Stimulated activated CD8-positive, alpha-beta memory T cell treated with anti-CD3 and anti-CD28 coated beads, Interleukin-12 subunit alpha, Interleukin-12 subunit beta, amount 100 ng/mL, for 24 hours (primary cell): ENCODE measurements around the gene C7orf57.
"Not testable (repeated sequence)": the region's sequence is repeated elsewhere in the genome, so short reads cannot be mapped to it uniquely, and the experiment has no call there.

ENCODE experiments used
- DNase-seq: peaks from one replicate; pipeline ENCODE4 v3.0.0-alpha.2; 2020; ENCODE audit errors: extremely low read depth

Gene C7orf57

DNA sequence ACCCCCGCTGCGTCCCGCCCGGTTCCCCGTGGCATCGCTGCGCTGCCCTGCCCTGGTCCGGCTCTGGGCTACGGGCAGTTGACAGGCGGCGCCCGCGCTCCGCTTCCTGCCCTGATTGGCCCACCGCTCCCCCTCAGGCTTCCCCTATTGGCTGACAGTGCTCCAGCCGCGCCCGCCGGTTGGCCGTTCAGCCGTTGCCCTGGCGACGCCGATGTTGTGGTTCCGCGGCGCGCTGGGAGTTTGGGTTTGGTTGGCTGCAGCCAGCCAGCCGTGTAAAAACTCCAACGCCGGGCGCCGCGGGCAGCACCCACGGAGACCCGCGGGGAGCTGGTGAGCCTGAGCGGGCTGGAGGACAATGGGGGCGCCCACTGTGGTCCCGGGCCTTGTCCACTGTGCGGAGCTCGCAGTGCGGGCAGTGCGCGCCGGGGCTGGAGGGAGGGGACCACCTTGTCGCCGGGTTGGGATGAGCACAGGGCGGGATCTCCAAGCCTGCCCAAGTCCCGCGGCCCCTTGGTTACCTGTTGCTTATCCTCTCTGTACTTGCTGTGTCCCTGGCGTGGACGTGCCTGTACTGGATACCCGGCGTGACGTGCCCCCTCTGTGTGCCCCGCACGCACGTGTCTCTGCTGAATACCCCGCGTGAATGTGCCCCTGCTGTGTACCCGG, at the start of gene C7orf57:
TSS of gene C7orf57 (plus strand) at position 243 of the 666 bp plus-strand sequence. CDS start 766 bp downstream, outside the sequence.
- peak; percentile 67 for DNase-seq

DNA sequence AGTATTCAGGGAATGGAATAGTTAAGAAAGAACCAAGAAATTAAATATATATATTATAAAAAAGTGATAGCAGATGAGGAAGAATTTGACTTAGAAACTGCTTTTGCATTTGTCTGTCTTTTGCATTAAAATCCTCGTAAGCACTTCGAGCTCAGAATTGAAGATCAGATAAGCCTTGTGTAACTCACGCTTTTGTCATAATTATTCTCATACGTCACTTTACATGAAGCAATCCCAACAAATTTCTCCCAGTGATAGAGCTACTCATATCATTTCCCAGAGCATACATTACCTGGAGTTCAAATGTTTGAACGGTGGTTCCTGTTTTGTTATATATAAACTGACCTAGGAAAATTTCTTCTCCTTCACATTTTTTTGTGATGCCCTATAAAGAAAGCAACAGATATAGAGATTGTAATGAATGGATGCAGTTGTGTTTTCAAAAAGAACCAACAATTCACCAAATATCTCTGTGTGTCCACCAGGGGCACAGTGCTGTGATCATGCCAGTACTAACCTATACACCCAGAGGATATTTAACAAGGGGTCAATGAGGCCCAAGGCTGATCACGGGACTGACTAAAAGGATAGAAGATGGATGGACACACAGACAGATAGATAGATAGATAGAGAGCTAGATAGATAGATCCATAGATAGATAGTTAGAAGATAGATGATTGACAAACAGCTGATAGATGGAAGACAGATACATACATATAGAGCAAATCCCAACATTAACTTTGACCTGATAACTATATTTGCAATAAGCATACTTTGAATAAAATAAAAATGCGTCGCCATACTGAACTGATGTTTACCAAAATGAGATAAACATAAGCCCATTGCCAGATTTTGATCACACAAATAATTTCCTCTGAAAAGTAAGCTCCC, 46.6 kb upstream of the C7orf57 start:
- no peak for DNase-seq

DNA sequence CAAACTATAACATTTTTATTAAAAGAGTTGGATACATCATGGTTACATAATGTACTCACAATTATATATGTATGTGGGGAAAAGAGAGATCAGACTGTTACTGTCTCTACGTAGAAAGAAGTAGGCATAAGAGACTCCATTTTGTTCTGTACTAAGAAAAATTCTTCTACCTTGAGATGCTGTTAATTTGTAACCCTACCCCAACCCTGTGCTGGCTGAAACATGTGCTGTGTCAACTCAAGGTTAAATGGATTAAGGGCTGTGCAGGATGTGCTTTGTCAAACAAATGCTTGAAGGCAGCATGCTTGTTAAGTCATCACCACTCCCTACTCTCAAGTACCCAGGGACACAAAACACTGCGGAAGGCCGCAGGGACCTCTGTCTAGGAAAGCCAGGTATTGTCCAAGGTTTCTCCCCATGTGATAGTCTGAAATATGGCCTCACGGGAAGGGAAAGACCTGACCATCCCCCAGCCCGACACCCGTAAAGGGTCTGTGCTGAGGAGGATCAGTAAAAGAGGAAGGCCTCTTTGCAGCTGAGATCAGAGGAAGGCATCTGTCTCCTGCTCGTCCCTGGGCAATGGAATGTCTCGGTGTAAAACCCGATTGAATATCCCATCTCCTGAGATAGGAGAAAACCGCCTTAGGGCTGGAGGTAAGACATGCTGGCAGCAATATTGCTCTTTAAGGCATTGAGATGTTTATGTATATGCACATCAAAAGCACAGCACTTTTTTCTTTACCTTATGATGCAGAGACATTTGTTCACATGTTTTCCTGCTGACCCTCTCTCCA, 45.5 kb upstream of the C7orf57 start:
- DNase-seq, result not testable (repeated sequence)

DNA sequence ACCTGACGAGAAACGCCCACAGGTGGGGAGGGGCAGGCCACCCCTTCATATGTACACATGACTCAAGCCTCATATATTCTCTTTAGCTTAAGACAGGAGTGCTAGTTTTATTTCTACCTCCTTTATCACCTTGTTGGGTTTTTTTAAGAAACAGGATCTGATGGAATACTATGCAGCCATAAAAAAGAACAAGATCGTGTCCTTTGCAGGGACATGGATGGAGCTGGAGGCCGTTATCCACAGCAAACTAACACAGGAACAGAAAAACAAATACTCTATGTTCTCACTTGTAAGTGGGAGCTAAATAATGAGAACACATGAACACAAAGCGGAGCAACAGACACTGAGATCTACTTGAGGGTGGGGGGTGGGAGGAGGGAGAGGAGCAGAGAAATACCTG, 44.8 kb upstream of the C7orf57 start:
- DNase-seq, result no peak

DNA sequence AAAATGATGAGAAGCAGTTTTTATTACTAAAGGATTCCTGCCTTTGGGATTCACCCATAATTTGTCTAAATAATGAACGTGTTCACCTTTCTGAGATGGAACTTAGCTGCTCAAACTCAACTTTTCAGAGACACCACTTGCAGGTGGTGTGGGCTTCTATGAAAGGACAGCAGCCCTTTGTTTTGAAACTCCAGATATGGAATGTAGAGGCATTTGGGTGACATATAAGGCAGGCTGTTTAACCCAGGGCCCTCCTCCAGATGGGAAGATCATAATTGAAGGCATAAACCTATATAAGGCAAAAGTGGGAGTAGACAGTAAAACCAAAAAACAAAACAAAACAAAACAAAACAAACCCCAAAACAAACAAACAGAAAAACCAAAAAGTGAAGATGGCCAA, 44.1 kb upstream of the C7orf57 start:
- no peak for DNase-seq

DNA sequence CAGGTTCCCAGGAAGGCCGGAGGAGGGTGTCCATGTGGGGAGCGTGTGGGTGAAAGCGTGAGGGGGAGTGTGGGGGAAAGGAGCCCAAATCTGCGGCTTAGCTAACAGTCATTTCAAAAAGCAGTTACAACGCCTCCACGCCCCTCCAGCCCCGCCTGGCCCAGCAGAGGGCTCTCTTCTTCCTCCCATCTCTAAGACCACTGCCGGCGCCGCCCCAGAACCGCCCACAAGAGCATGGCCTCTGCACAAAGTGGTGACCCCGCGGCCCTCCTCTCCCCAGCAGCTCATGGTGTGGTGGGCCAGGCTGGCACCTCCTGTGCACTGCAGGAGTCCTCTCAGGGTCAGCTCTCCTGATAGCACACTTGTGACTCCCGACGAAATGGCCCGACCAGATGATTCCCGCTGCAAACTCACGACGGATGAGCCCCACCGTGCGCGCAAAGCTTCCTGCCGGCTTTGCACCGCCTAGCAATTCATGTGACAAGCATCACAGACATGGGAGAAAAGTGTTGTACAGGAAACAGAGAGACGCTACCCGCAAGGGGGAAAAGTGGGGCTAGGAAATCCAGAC, 43.5 kb upstream of the C7orf57 start:
- peak; percentile 73 for DNase-seq

DNA sequence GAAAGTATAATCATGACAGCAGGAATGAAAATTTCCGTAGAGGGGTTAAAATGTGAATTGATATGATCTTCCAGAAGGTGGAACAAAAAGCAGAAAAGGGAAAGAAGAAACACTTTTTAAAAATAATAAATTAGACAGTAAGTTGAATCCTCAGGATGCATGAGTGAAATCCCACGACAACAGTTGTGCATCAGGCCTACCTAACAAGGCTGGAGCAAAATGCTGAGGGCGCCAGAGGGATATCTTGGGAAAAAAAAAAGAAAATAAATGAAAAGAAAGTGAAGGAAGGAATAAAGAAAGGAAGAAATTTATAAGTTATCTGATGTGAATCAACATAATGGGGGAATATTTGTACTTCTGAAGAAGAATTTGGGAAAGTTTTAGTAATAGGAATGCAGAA, 42.9 kb upstream of the C7orf57 start:
- DNase-seq, result no peak

DNA sequence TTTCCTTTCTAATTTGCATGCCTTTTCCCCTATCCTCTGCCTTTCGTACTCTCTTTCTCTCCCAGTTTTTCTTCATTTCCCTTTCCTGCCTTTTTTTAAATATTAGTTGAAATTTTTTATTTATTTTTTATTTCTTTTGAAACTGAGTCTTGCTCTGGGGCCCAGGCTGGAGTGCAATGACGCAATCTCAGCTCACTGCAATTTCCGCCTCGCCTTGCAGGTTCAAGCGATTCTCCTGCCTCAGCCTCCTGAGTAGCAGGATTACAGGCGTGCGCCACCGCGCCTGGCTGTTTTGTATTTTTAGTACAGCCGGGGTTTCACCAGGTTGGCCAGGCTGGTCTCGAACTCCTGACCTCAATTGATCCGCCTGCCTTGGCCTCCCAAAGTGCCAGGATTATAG, 35.9 kb upstream of the C7orf57 start:
- no peak for DNase-seq

DNA sequence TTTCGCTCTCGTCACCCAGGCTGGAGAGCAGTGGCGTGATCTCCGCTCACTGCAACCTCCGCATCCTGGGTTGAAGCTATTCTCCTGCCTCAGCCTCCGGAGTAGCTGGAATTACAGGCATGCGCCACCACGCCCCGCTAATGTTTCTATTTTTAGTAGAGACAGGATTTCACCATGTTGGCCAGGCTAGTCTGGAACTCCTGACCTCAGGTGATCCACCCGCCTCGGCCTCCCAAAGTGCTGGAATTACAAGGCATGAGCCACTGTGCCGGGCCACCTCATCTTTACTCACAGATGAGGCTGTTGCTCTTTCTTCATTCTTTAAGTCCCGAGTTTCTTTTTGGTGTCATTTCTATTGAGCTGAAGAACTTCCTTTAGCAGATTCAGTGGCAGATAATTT, 35.2 kb upstream of the C7orf57 start:
- DNase-seq, result not testable (repeated sequence)

DNA sequence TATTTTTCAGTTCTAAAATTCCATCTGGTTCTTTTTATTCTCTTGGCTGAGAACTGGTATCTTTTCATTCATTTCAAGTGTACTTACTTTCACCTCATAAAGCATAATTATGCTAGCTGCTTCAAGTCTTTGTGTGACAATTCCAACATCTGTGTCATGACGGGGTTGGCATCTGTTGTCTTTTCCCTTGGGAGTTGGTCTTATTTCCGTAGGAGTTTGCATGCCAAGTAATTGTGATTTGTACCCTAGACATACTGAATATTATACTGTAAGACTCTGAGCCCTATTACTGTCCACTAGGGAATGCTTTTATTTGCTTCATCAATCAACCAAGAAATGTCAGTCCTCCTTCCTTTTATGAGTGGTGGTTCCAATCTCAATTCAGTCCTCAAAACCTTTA, 31.3 kb upstream of the C7orf57 start:
- no peak for DNase-seq

DNA sequence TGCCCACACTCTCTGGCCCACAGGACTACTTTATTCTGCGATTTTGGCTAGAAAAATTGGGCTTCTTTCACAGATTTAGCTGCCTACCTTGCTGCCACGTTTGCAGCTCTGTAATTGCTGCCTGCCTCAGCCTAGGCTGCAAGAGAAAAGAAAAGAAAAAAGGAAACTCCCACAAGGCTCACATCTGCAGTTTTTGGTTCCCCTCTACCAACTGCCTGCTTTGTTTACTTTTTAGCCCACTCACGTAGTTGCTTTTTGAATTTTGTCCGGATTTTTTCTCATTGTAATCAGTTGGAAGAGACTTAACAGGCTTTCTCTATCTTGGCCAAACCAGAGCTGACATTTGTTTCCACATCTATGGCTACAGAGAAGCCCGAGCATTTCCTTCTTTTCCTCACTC, 30.7 kb upstream of the C7orf57 start:
- DNase-seq, result no peak

DNA sequence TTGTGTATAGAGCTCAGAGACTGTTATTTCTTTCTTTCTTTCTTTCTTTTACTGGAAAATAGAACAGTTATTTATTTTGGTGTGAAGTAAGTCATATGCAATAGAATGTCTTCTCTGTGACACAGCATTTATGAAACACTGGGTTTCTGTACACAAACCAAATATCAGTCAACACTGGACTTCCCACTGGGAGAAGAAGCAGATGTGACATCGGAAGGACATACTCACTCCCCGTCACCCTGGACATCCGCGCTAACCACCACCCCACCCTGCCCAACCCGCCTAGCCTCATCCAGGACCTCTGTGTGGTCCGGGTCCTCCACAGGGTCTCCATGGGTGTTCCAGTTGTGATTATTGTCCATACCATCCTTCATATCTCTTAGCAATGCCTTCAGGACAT, 28.5 kb upstream of the C7orf57 start:
- DNase-seq, result no peak

DNA sequence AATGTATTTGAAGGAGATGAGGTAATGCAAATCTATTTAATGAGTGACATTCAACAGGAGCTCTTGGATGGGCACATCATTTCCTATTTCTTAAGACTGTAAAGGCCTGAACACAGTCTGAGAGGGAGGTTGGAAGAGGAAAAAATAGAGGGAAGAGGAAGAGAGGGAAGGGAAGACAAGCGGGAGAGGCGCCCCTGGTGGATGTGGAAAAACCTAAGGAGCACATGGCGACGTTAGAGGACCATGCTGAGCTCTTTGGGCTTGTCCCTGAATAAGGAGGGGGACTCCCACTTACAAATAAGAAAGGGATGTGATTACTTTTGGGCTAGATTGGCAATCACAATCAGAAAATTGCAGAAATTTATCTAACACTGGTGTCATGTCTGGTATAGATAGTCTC, 26.1 kb upstream of the C7orf57 start:
- no peak for DNase-seq

DNA sequence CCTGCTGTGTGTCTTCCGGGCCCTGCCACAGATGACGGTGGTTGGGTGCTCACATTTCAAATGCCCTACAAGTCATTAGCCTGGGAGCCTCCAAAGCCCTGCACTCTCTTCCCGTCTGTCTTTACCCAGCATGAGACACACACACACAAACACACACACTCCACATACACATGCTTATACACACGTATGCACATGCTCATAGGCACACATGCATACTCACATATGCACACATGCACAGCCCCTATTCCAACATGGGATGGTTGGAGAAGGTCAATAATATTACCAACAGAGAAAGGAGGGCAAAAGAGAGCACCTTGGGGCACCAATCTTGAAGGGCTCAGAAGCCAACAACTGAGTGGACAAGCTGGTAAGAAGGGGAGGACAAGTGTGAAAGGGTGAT, 25.4 kb upstream of the C7orf57 start:
- DNase-seq, result no peak

DNA sequence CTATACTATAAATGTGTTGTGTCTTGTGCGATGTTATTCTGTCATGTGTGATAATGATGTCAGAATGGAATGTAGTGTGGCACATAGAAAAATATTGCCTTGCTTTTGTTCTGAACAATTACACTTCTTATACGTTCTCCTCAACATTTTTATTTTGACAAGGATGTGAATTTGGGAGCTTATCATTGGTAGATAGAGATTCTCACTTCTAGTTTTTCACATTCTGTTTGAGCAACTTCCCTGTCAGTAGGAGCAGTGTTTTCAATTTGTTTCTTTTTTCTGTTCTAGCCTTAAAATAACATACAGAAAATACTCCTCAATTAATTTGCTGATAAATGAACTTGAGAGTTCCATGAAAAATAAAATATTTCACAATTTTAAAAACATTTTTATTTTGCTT, 24.0 kb upstream of the C7orf57 start:
- DNase-seq, result no peak

DNA sequence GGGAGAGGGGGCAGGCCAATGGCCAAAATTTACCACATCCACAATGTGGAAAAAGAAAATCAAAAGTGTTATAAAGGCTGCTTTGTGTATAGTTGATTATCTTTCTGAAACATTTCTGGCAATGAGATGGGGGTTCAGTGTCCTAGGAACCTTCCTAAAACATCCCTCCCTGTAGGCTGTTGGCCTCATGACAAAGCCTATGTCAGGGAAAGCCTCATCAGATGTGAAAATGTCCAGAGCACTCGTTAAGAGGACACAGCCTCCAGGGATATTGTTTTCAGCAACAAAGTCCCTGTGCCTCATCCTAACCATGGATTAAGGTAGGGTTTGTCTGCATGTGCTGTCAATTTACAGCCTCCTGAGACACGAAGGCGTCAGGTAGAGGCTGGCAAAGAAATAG, 23.4 kb upstream of the C7orf57 start:
- DNase-seq, result no peak

DNA sequence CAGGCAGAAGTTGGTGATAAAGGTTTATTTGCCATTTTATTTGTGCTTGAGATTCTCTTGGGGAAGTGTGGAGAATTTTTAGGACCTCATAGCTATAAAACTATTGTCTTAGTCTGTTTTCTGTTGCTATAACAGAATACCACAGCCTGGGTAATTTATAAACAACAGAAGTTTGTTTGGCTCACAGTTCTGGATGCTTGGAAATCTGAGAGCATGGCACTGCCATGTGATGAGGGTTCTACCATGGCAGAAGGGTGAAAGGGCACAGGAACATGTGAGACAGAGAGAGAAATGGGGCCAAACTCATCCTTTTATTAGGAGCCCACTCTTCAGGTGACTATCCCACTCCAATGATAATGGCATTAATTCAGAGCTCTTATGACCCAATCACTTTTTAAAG, 18.7 kb upstream of the C7orf57 start:
- DNase-seq, result no peak

DNA sequence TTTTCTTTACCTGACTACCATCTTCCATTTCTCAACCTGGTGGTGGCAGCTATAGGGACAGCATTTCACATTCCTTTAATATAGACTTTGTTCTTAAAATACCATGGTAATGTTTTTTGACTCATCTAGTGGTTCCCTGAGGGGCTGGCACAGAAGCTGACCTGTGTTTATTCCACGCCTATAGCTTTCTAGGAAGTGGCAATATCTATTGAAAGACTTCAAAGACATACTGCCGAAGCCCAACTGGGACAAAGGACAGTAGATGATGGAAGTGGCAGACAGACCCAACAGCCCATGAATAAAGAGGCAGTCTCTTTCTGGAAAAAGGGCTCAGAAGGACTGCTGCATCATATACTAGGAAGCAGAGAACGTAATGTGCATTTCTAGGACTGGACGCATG, 17.7 kb upstream of the C7orf57 start:
- no peak for DNase-seq

DNA sequence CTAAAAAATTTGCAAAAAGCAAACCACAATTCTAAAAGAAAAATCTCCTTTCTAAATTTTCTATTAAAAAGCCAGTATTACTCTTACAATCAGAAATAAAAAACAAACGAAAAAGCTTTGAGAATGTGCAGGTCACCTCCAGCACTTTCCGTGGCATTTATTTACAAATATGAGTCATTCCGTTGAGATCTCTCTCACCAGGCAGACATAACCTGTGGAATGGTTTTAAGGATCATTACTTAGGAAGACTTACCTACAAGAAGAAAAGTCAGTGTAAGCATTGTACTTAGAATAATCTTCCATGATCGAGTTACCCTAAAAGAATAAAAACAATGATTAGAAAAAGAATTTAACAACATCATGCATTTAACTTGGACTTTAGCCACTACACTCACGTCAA, 9.7 kb upstream of the C7orf57 start:
- DNase-seq, result no peak

DNA sequence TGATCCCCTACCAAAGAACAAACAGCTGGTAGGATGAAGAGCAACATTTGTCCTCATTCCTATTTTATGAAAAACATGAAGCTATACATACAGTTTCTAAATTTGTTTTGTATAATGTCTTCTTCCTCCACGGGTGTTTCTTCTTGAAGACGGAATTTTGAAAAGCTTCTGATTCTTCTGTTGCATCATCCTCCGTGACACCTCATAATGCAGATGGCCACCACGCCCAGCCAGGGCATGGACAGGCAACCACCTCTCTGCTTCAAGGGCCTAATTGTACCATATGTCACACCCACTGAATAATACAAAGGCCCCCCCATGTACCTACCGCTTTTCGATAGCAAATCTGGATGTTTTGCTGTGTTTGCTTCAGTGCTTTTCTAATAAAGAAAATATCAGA, 6.4 kb upstream of the C7orf57 start, which contains the start of gene SUN3:
TSS of gene SUN3 (minus strand) at position 170 of the 400 bp plus-strand sequence. CDS start at position 1, 169 bp downstream.
- DNase-seq, result no peak

DNA sequence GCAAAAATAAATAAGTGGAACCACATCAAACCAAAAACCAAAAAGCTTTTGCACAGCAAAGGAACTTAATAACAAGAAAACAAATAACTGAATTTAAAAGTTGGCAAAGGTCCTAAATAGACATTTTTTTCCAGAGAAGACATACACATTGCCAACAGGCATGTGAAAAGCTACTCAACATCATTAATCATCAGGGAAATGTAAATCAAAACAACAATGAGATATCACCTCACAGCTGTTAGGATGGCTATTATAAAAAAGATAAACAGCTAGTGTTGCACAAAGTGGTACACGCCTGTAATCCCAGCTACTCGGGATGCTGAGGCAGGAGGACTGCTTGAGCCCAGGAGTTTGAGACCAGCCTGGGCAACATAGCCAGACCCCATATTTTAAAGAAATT, 4.2 kb upstream of the C7orf57 start:
- no peak for DNase-seq

DNA sequence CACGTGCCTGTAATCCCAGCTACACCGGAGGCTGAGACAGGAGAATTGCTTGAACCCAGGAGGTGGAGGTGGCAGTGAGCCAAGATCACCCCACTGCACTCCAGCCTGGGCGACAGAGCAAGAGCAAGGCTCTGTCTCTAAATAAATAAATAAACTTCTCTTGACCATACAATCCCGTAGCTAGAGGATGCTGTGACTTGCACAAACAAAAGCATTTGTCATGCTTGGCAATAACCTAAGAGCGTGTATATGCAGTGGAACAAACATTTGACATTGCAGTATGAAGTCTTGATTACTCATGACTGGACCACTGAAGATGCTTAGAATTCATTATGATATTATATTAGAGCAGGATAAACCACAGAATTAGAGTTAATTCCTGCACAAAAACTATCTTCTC, 1.4 kb upstream of the C7orf57 start:
- DNase-seq, result no peak
